ENCODE results near the gene ITGBL1. TPM values are rescaled to one million over a fixed set of nuclear protein-coding genes. Genes with fewer than 3 reads are reported as not detected.

ITGBL1 gene
- total and polyA plus RNA-seq, 2 donors (not counting 3 experiments of a cell fraction or from before 2014, with no cell fraction given), result 4.6 to 8.8 TPM

GRCh38 chr13:101648766-101649487 lies 196.5 kb downstream of the ITGBL1 start:
- Histone ChIP-seq H3K4me1 (ENCODE audit: control insufficient read depth, extremely low read depth, insufficient read depth, low read length) (no peaks in the 10 kb centered on the region), H3K4me3 (replicated peaks in 1 of 3; ENCODE audit: insufficient read depth in 1 of 3, low read depth in 1 of 3, low read length in 3 of 3) (no peak overlapping the region), H2AFZ (ENCODE audit: low read depth, low read length) (no peak overlapping the region), H3K36me3 (ENCODE audit: control insufficient read depth in 2 of 2, extremely low read depth in 1 of 2, insufficient read depth in 2 of 2, low read length in 2 of 2) (no peaks in the 10 kb centered on the region), H3K4me2 (ENCODE audit: insufficient read depth, low read length) (no peak overlapping the region), H3K9me1 (replicated peaks; ENCODE audit: control insufficient read depth, extremely low read depth, insufficient read depth, low read length) (no peaks in the 10 kb centered on the region), H3K79me2 (ENCODE audit: control insufficient read depth, insufficient read depth, low read length) (no peaks in the 10 kb centered on the region), H3K9ac (replicated peaks; ENCODE audit: extremely low read depth, insufficient read depth, low read length) (no peak overlapping the region), H4K20me1 (replicated peaks; ENCODE audit: control insufficient read depth, extremely low read depth, insufficient read depth, low read length) (no peaks in the 10 kb centered on the region), H3K27me3 (ENCODE audit: control insufficient read depth in 2 of 2, insufficient read depth in 2 of 2, low read length in 2 of 2) (no peaks in the 10 kb centered on the region), H3K27ac (ENCODE audit: insufficient read depth, low read depth, low read length) (no peak overlapping the region), H3K9me3 (replicated peaks; ENCODE audit: control insufficient read depth, insufficient read depth, low read length) (no peaks in the 10 kb centered on the region)
- ChIA-PET CTCF (interaction anchor here (1.3 to 1.5 kb wide), 3 partner anchors 13 to 19 kb away, joined by 4 to 5 read pairs (median 5); no protein-coding TSS in a partner anchor), POLR2A (no interaction called here)
- FAIRE-seq (no peak), DNase-seq (ENCODE audit: low read depth, low spot score) (no peak)
- no TSS peak for BruUV-seq (replicated peaks)
- dilution Hi-C loops (cut with MboI; ENCODE audit: extremely low pct_ligation_motif_present, low sequenced_read_pairs), result no loop called here
- intact Hi-C loops (cut with micrococcal nuclease), result no loop called here
- TF ChIP-seq CTCF (IDR thresholded peaks at IDR 0.05; ENCODE audit: extremely low read depth in 1 of 2, insufficient read depth in 1 of 2, low read depth in 1 of 2, low read length in 2 of 2), result no peak
- TF ChIP-seq GATA2 (IDR thresholded peaks at IDR 0.05; ENCODE audit: insufficient read depth, insufficient read length, low read depth, low read length), result no peak
- TF ChIP-seq POLR2AphosphoS5 (IDR thresholded peaks at IDR 0.05; ENCODE audit: insufficient read depth, low read depth, low read length), result no peak
- no peak for TF ChIP-seq FOS (IDR thresholded peaks at IDR 0.05; ENCODE audit: borderline replicate concordance, insufficient read depth, low read length)
- no peak for TF ChIP-seq EZH2 (IDR thresholded peaks at IDR 0.05; ENCODE audit: borderline replicate concordance, low read depth, low read length, severe bottlenecking)
- TF ChIP-seq MYC (IDR thresholded peaks at IDR 0.05; ENCODE audit: low read depth, low read length), result no peak
- TF ChIP-seq MAX (IDR thresholded peaks at IDR 0.05; ENCODE audit: insufficient read depth, insufficient read length), result no peak
- TF ChIP-seq JUN (IDR thresholded peaks at IDR 0.05; ENCODE audit: borderline replicate concordance, insufficient read depth, insufficient read length, low read depth), result no peak
- TF ChIP-seq POLR2A (IDR thresholded peaks at IDR 0.05; ENCODE audit: low read depth, low read length), result no peak

Data from endothelial cell of umbilical vein (primary cell).